Fibroblast of the aortic adventitia (primary cell): ENCODE results near the gene HSPA4. TPM values are rescaled to one million over a fixed set of nuclear protein-coding genes. Genes with fewer than 3 reads are reported as not detected.

ENCODE experiments used
- DNase-seq: peaks from one replicate; pipeline ENCODE4 v3.0.0-alpha.2; 2010; ENCODE audit warnings: low read depth
- H3K4me3 ChIP-seq: 2 replicates; pipeline ENCODE4 v1.5.1; 2011; ENCODE audit warnings: low read depth, mild to moderate bottlenecking, control low read depth, low read length, moderate library complexity
- CTCF ChIP-seq: IDR thresholded peaks from 2 replicates; pipeline ENCODE4 v1.5.1; 2011; ENCODE audit warnings: mild to moderate bottlenecking, low read length, control low read depth, inconsistent platforms; ENCODE audit not compliant: insufficient read depth
- total RNA-seq: library from RNA; depleted of rRNA; stranded (reverse); fragments of >200 nt; gene quantifications from 2 replicates; pipeline ENCODE4 v1.2.3, GENCODE V29; 2012; ENCODE audit warnings: low replicate concordance

The HSPA4 gene
- total RNA-seq, 1 donor = 128 TPM

GRCh38 chr5:133121080-133121479 is 69.3 kb downstream of the HSPA4 start:
- no peak for DNase-seq
- no peak overlapping the region for H3K4me3 ChIP-seq
- no peak for TF ChIP-seq CTCF

- DNase-seq = no peak
- no peak for TF ChIP-seq CTCF
- H3K4me3 ChIP-seq = no peak overlapping the region
Observed at GRCh38 chr5:133121611-133122150, 69.9 kb downstream of the HSPA4 start.

- no peak for TF ChIP-seq CTCF
- DNase-seq = no peak
- H3K4me3 ChIP-seq = no peak overlapping the region
Observed at GRCh38 chr5:133122711-133123110, 70.9 kb downstream of the HSPA4 start.

GRCh38 chr5:133123297-133123696 is 71.5 kb downstream of the HSPA4 start:
- no peak for DNase-seq
- H3K4me3 ChIP-seq = no peak overlapping the region
- TF ChIP-seq CTCF = no peak

- TF ChIP-seq CTCF = no peak
- H3K4me3 ChIP-seq = no peak overlapping the region
- DNase-seq = no peak
Observed at GRCh38 chr5:133124891-133125290, 73.1 kb downstream of the HSPA4 start.

- no peak overlapping the region for H3K4me3 ChIP-seq
- TF ChIP-seq CTCF = no peak
- DNase-seq = no peak
Observed at GRCh38 chr5:133128066-133128465, 76.3 kb downstream of the HSPA4 start.

GRCh38 chr5:133129289-133129688 is 77.5 kb downstream of the HSPA4 start:
- TF ChIP-seq CTCF = no peak

More at GRCh38 chr5:133129289-133129688, 77.5 kb downstream of the HSPA4 start:
- H3K4me3 ChIP-seq = no peak overlapping the region
- no peak for DNase-seq
